HepG2 (cell line): ENCODE results near the gene DDI2. TPM values are rescaled to one million over a fixed set of nuclear protein-coding genes. Genes with fewer than 3 reads are reported as not detected.

Source experiments
- ATAC-seq: fragments of 200-7000 bp; cut with Tn5 transposase; 3 replicates; pipeline ENCODE4 v1.9.1; 2020; ENCODE audit warnings: mild to moderate bottlenecking, moderate library complexity
- BruUV-seq: library from RNA; stranded (reverse); fragments of 400-500 nt; replicated peaks from 2 replicates; lab custom pipeline; 2021; lab: Mats Ljungman, UMichigan
- CTCF ChIA-PET: fragments of 300-600 bp; formaldehyde crosslinking; extraction: SDS; loops from one replicate; lab custom pipeline; 2021; ENCODE audit warnings: low total read pairs, inconsistent platforms, low intra/inter-chr PET ratio; lab: Yijun Ruan, JAX
- POLR2A ChIA-PET: fragments of 350-600 bp; sonication (Branson Sonifier 250); formaldehyde crosslinking; loops from one replicate; lab custom pipeline; 2020; ENCODE audit warnings: antibody characterized with exemption, inconsistent platforms; lab: Yijun Ruan, JAX
- DNase-seq: peaks from one replicate; pipeline ENCODE4 v3.0.0-alpha.2; 2015; ENCODE audit warnings: low spot score
- FAIRE-seq: peaks from 3 replicates; lab custom pipeline; 2011; peaks lifted over from hg19 to GRCh38; lab: Jason Lieb, UNC
- H2AFZ ChIP-seq: one replicate; pipeline ENCODE4 v1.6.1; 2011; ENCODE audit warnings: low read length, inconsistent platforms
- H3K27ac ChIP-seq: fragments of 300-600 bp; 3 replicates; pipeline ENCODE4 v1.8.0; 2011; ENCODE audit warnings: mixed run types, mild to moderate bottlenecking, mixed read lengths, low read length, inconsistent platforms; ENCODE audit not compliant: insufficient read depth; ENCODE audit errors: extremely low read length
- H3K27me3 ChIP-seq, 2 experiments: fragments of 200-600 bp in 1 of 2; 2 replicates in 1 of 2; 3 replicates in 1 of 2; pipeline versions ENCODE4 v1.6.0 to v1.8.0; 2011; ENCODE audit warnings: low read length in 2 of 2, mild to moderate bottlenecking in 2 of 2, moderate library complexity in 2 of 2, inconsistent platforms in 1 of 2; ENCODE audit not compliant: insufficient read depth in 2 of 2, control insufficient read depth in 1 of 2
- H3K36me3 ChIP-seq, 2 experiments: fragments of 200-600 bp in 1 of 2; replicated peaks in 1 of 2; 2 replicates in 1 of 2; 3 replicates in 1 of 2; pipeline versions ENCODE4 v1.5.1 to v1.8.0; 2011; ENCODE audit warnings: low read length in 2 of 2, inconsistent platforms in 1 of 2; ENCODE audit not compliant: insufficient read depth in 2 of 2, control insufficient read depth in 1 of 2
- H3K4me1 ChIP-seq: 2 replicates; pipeline ENCODE4 v1.5.1; 2012; ENCODE audit warnings: low read length, inconsistent platforms; ENCODE audit not compliant: insufficient read depth
- H3K4me2 ChIP-seq: 2 replicates; pipeline ENCODE4 v1.6.0; 2011; ENCODE audit warnings: low read depth, low read length, inconsistent platforms
- H3K4me3 ChIP-seq, 3 experiments: fragments of 200-600 bp in 1 of 3; sonication (generic), shearing (Covaris generic) in 1 of 3; replicated peaks in 1 of 3; 2 replicates each; pipeline ENCODE4 v1.5.1; 2011 to 2016; ENCODE audit warnings: low read length in 3 of 3, inconsistent platforms in 2 of 3, low read depth in 2 of 3, mild to moderate bottlenecking in 2 of 3, control low read depth in 1 of 3, mixed read lengths in 1 of 3; ENCODE audit not compliant: insufficient read depth in 1 of 3
- H3K79me2 ChIP-seq: one replicate; pipeline ENCODE4 v1.6.1; 2011; ENCODE audit warnings: low read length, inconsistent platforms; ENCODE audit not compliant: insufficient read depth
- H3K9ac ChIP-seq: 2 replicates; pipeline ENCODE4 v1.6.0; 2011; ENCODE audit warnings: mild to moderate bottlenecking, low read depth, low read length, inconsistent platforms; ENCODE audit not compliant: insufficient read depth
- H3K9me3 ChIP-seq: 2 replicates; pipeline ENCODE4 v1.5.1; 2012; ENCODE audit warnings: mild to moderate bottlenecking, low read length
- H4K20me1 ChIP-seq: 2 replicates; pipeline ENCODE4 v1.6.0; 2011; ENCODE audit warnings: inconsistent platforms, mild to moderate bottlenecking, low read length, moderate library complexity; ENCODE audit not compliant: insufficient read depth
- DZIP1 ChIP-seq: sonication (generic); formaldehyde crosslinking; IDR thresholded peaks from 2 replicates; pipeline ENCODE4 v1.5.0; 2020; ENCODE audit warnings: mild to moderate bottlenecking, missing genetic modification reagents
- FOXP4 ChIP-seq: sonication (generic); formaldehyde crosslinking; IDR thresholded peaks from 2 replicates; pipeline ENCODE4 v1.4.0; 2020; ENCODE audit warnings: missing genetic modification reagents
- JARID2 ChIP-seq: sonication (generic); formaldehyde crosslinking; IDR thresholded peaks from 2 replicates; pipeline ENCODE4 v1.8.1; 2023; ENCODE audit warnings: missing genetic modification reagents, inconsistent platforms; ENCODE audit not compliant: insufficient replicate concordance
- MAX ChIP-seq: IDR thresholded peaks from 2 replicates; pipeline ENCODE4 v1.6.1; 2012; ENCODE audit warnings: inconsistent platforms
- MAZ ChIP-seq, 2 experiments: sonication (generic) in 1 of 2; formaldehyde crosslinking in 1 of 2; IDR thresholded peaks; 2 replicates each; pipeline versions ENCODE4 v1.5.0 to v1.6.1; 2012 to 2020; ENCODE audit warnings: low read depth in 2 of 2, mild to moderate bottlenecking in 2 of 2, borderline replicate concordance in 1 of 2, improper control_type of control experiment in 1 of 2, low read length in 1 of 2, missing genetic modification reagents in 1 of 2, moderate library complexity in 1 of 2
- MTF2 ChIP-seq: sonication (generic); formaldehyde crosslinking; IDR thresholded peaks from 2 replicates; pipeline ENCODE4 v1.5.0; 2020; ENCODE audit warnings: missing genetic modification reagents, borderline replicate concordance
- NFYC ChIP-seq: IDR thresholded peaks from 2 replicates; pipeline ENCODE4 v1.6.1; 2016; ENCODE audit warnings: missing genetic modification reagents, missing compliant biosample characterization
- SMC3 ChIP-seq: IDR thresholded peaks from 2 replicates; pipeline ENCODE4 v1.6.1; 2011; ENCODE audit warnings: low read length, improper control_type of control experiment
- ZNF121 ChIP-seq: sonication (generic); formaldehyde crosslinking; IDR thresholded peaks from 2 replicates; pipeline ENCODE4 v1.5.0; 2020; ENCODE audit warnings: mild to moderate bottlenecking, missing genetic modification reagents
- ZNF329 ChIP-seq: sonication (generic); formaldehyde crosslinking; IDR thresholded peaks from 2 replicates; pipeline ENCODE4 v1.9.0; 2021; ENCODE audit warnings: low read depth, mild to moderate bottlenecking, missing genetic modification reagents
- ZNF484 ChIP-seq: sonication (generic); formaldehyde crosslinking; IDR thresholded peaks from 2 replicates; pipeline ENCODE4 v1.5.1; 2020; ENCODE audit warnings: mild to moderate bottlenecking, low read depth, missing genetic modification reagents, borderline replicate concordance
- ZNF816 ChIP-seq: sonication (generic); formaldehyde crosslinking; IDR thresholded peaks from 2 replicates; pipeline ENCODE4 v1.8.0; 2022; ENCODE audit warnings: missing genetic modification reagents, mild to moderate bottlenecking, borderline replicate concordance
- ZNF839 ChIP-seq: sonication (generic); formaldehyde crosslinking; IDR thresholded peaks from 2 replicates; pipeline ENCODE4 v1.4.0; 2020; ENCODE audit warnings: missing genetic modification reagents, mild to moderate bottlenecking, borderline replicate concordance
- ZNF841 ChIP-seq: sonication (generic); formaldehyde crosslinking; IDR thresholded peaks from 2 replicates; pipeline ENCODE4 v1.8.1; 2023; ENCODE audit warnings: missing genetic modification reagents, borderline replicate concordance
- WGBS: methylation state at CpG from one replicate; pipeline ENCODE4 v1.1.6; 2017; ENCODE audit warnings: low lambda C conversion rate; 5-methylcytosine and 5-hydroxymethylcytosine counted together
- in situ Hi-C: cut with HindIII; loops from 2 replicates; pipeline ENCODE4 v1.10.0; 2017; ENCODE audit warnings: low pct_unique_long_range_greater_than_20kb; ENCODE audit not compliant: extremely low pct_ligation_motif_present
- intact Hi-C: fragments of 100-400 bp; cut with micrococcal nuclease; formaldehyde crosslinking; loops from one replicate; pipeline ENCODE4 v1.10.0; 2022; ENCODE audit not compliant: unreplicated experiment
- polyA plus RNA-seq, 8 experiments: library from polyadenylated mRNA; depleted of rRNA in 3 of 8; stranded (reverse) in 7 of 8; unstranded in 1 of 8; fragments of >200 nt; fragmentation: Illumina TruSeq in 4 of 8; extraction: Trizol in 4 of 8; gene quantifications; 2 replicates each; pipeline versions ENCODE4 v1.2.1 to v1.2.3, GENCODE V29; 2011 to 2016; ENCODE audit warnings: low read depth in 4 of 8, missing spikeins in 1 of 8, mixed read lengths in 1 of 8; ENCODE audit not compliant: insufficient read depth in 1 of 8
- total RNA-seq, 5 experiments: library from RNA; depleted of rRNA; stranded (reverse); fragments of >200 nt; fragmentation: Illumina TruSeq; extraction: Trizol; gene quantifications; 2 replicates each; pipeline ENCODE4 v1.2.3, GENCODE V29; 2016; ENCODE audit warnings: low read depth in 1 of 5
- TF ChIP-seq, protein P1 (sequence below): sonication (generic); formaldehyde crosslinking; IDR thresholded peaks from 2 replicates; pipeline ENCODE4 v1.4.0; 2020; ENCODE audit warnings: missing genetic modification reagents

Gene DDI2
- total and polyA plus RNA-seq, 2 of the 13 experiments (the other 11 are each of a cell fraction or from before 2014, with no cell fraction given): 8.5 to 25.7 TPM

- Histone ChIP-seq H2AFZ (no peak overlapping the region), H3K9ac (no peak overlapping the region), H3K4me2 (peak overlapping the region; percentile 95), H3K4me3 (no peak overlapping the region; a peak in 2 of 6 replicates), H3K36me3 (no peaks in the 10 kb centered on the region), H3K27me3 (no peaks in the 10 kb centered on the region; a peak in 1 of 5 replicates), H3K4me1 (peaks cover 69% of the 10 kb centered on the region), H3K9me3 (no peaks in the 10 kb centered on the region), H3K27ac (peak overlapping the region; percentile 14), H3K79me2 (no peaks in the 10 kb centered on the region), H4K20me1 (no peaks in the 10 kb centered on the region)
- DNase-seq: peak; percentile 72
- POLR2A ChIA-PET: interaction anchor here (0.6 to 7.6 kb wide), 5 partner anchors 10 to 79 kb away, joined by 3 to 188 read pairs (median 4); partner anchors contain the start of genes DDI2 and DNAJC16
- in situ Hi-C loops (no loop called here), intact Hi-C loops (loop anchor here (1.0 to 10.0 kb wide), 2 partner anchors 12 to 81 kb away; partner anchors contain the start of genes CASP9, DDI2 and DNAJC16)
- CTCF ChIA-PET: no interaction called here
- ATAC-seq: peak; percentile 14; the same call in 2 of the 3 replicates
- WGBS: 1% methylated on average over 11 of the region's 11 CpGs
- FAIRE-seq: no peak
- BruUV-seq: no TSS peak
- TF ChIP-seq ZNF121 (CRISPR knock-in tag) (no peak), ZNF329 (CRISPR knock-in tag) (no peak), ZNF816 (CRISPR knock-in tag) (no peak), MAX (peak; percentile 30; the same call in 1 of the 2 replicates), NFYC (no peak), FOXP4 (CRISPR knock-in tag) (peak; percentile 66), SMC3 (no peak), MTF2 (CRISPR knock-in tag) (no peak), ZNF484 (CRISPR knock-in tag) (no peak), ZNF839 (CRISPR knock-in tag) (no peak), DZIP1 (CRISPR knock-in tag) (no peak), MAZ (IDR thresholded peaks at IDR 0.05; ENCODE audit: borderline replicate concordance, low read depth, low read length) (no peak), MAZ (CRISPR knock-in tag; IDR thresholded peaks at IDR 0.05; ENCODE audit: low read depth) (no peak), ZNF841 (CRISPR knock-in tag) (no peak), JARID2 (CRISPR knock-in tag) (no peak)
- TF ChIP-seq, protein P1, sequence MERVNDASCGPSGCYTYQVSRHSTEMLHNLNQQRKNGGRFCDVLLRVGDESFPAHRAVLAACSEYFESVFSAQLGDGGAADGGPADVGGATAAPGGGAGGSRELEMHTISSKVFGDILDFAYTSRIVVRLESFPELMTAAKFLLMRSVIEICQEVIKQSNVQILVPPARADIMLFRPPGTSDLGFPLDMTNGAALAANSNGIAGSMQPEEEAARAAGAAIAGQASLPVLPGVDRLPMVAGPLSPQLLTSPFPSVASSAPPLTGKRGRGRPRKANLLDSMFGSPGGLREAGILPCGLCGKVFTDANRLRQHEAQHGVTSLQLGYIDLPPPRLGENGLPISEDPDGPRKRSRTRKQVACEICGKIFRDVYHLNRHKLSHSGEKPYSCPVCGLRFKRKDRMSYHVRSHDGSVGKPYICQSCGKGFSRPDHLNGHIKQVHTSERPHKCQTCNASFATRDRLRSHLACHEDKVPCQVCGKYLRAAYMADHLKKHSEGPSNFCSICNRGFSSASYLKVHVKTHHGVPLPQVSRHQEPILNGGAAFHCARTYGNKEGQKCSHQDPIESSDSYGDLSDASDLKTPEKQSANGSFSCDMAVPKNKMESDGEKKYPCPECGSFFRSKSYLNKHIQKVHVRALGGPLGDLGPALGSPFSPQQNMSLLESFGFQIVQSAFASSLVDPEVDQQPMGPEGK: no peak
Measured at GRCh38 chr1:15605398-15606383, 11.6 kb upstream of the DDI2 start.
